ENCODE measurements around the gene RSPH10B2. TPM values are rescaled to one million over a fixed set of nuclear protein-coding genes. Genes with fewer than 3 reads are reported as not detected.
A peak's percentile ranks its signal among the peaks of the same experiment; 100 is the strongest.
"Not testable (repeated sequence)": the region's sequence is repeated elsewhere in the genome, so short reads cannot be mapped to it uniquely, and the experiment has no call there.

Gene RSPH10B2
- polyA plus RNA-seq (2012; rRNA removed): 0.02 and 0.10 TPM in 2 replicates
- 0.01 and 0.04 TPM in 2 replicates for polyA plus RNA-seq (2012; cell fraction: cytosol; rRNA removed)
- polyA plus RNA-seq (2012; cell fraction: nucleus; rRNA removed): 0.06 and 0.18 TPM in 2 replicates

DNA sequence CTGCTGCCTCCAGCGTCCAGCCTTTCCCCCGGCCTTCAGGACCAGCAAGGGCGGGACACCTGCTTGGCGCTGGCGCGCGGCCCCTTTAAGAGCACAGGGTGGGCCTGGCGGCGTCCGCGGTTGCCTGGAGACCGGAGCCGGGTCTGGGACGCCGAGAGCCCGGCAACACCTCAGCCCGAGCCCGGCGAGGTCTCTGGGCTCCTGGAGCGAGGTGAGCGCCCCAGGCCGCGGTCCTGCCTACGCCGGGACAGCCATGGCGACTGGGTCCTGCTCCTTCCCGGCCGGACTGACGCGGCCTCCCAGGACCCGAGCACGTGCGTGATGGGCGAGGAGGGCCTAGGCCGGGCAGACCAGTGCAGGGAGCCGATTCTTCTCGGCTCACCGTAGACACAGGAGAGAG lies at the start of gene RSPH10B2:
Gene RSPH10B2, plus strand, starts transcription at position 140 of the 400 bp plus-strand sequence. CDS start 3,575 bp downstream, outside the sequence.
- H3K4me3 ChIP-seq (ENCODE audit: low read depth in 2 of 2, low read length in 1 of 2); H3F3A ChIP-seq (replicated peaks; ENCODE audit: insufficient read depth); H4K20me1 ChIP-seq (ENCODE audit: insufficient read depth); H3K4me2 ChIP-seq; DNase-seq; H3K9ac ChIP-seq; H3K9me2 ChIP-seq; CTCF ChIA-PET; H3K27me3 ChIP-seq (ENCODE audit: insufficient read depth); H3K79me2 ChIP-seq (ENCODE audit: insufficient read depth); H3K4me1 ChIP-seq (ENCODE audit: control insufficient read depth in 1 of 2, insufficient read depth in 2 of 2, low read depth in 1 of 2, low read length in 1 of 2); H3K36me3 ChIP-seq (replicated peaks in 1 of 2; ENCODE audit: control insufficient read depth in 1 of 2, insufficient read depth in 2 of 2, low read length in 1 of 2); H2AFZ ChIP-seq (ENCODE audit: low read depth); POLR2A ChIA-PET; H3K9me3 ChIP-seq; H3K27ac ChIP-seq (ENCODE audit: low read depth in 2 of 2, low read length in 1 of 2): not testable (repeated sequence)
- WGBS (ENCODE audit: low lambda C conversion rate): 80% methylated on average over 1 of the region's 38 CpGs

DNA sequence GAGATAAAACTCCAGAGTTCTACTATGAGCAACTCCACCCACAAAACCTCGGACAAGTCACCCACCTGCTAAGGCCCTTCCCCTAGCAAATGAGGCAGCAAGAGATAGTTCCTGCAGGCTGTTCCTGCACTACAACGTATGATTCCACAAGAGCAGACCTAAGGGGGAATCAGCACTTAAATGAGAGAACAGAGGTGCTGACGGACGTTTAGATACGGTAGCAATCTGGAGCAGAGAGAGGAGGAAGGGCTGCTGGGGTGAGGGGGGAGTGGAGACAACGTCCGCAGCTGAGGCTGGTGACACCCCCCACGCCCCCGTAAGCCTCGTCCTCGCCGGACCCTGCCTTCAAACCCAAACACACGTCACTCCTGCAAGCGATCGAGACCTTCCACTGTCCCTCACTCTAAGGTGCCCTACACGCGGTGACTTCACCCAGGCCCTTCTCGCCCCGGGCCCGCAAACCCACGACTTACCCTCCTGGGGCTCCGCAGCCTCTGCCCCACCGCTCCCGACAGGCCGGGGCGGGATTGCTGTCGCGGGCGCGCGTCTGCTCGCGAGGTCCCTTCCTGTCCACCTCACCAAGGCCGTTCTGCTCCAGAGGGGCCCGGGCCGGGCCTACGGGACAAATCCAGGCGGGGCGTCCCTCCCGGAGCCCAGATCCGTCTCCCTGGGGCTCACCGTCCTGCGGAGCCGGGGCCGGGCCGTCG lies 47.8 kb upstream of the RSPH10B2 start:
- no peaks in the 10 kb centered on the region for H3K27me3 ChIP-seq (ENCODE audit: insufficient read depth)
- CTCF ChIA-PET: no interaction called here
- WGBS (ENCODE audit: low lambda C conversion rate): 3% methylated on average over 18 of the region's 47 CpGs
- no peak for DNase-seq
- H3K79me2 ChIP-seq (ENCODE audit: insufficient read depth): peaks cover 51% of the 10 kb centered on the region
- POLR2A ChIA-PET: no interaction called here
- H3K9me3 ChIP-seq: peaks cover 13% of the 10 kb centered on the region; the same call in 1 of the 2 replicates
- H3K9me2 ChIP-seq: no peaks in the 10 kb centered on the region
- H3K27ac ChIP-seq (ENCODE audit: low read depth in 2 of 2, low read length in 1 of 2): peak overlapping the region; percentile 60 to 67; a peak in 3 of 4 replicates
- TF ChIP-seq JUND (IDR thresholded peaks at IDR 0.05) (no peak), TAF1 (IDR thresholded peaks at IDR 0.05; ENCODE audit: borderline replicate concordance, low read depth, low read length) (no peak), YY1 (IDR thresholded peaks at IDR 0.05; ENCODE audit: low read depth) (no peak), FOXM1 (IDR thresholded peaks at IDR 0.05; ENCODE audit: low read depth) (no peak), POLR2AphosphoS5 (IDR thresholded peaks at IDR 0.05; ENCODE audit: low read depth, low read length) (no peak), SMC3 (IDR thresholded peaks at IDR 0.05; ENCODE audit: low read depth, low read length) (no peak), NRF1 (IDR thresholded peaks at IDR 0.05; ENCODE audit: low read depth, low read length) (no peak), MXI1 (IDR thresholded peaks at IDR 0.05; ENCODE audit: low read depth, low read length) (no peak), RAD21 (IDR thresholded peaks at IDR 0.05; ENCODE audit: low read length) (no peak), TCF12 (IDR thresholded peaks at IDR 0.05) (no peak)
- TF ChIP-seq, protein P1, sequence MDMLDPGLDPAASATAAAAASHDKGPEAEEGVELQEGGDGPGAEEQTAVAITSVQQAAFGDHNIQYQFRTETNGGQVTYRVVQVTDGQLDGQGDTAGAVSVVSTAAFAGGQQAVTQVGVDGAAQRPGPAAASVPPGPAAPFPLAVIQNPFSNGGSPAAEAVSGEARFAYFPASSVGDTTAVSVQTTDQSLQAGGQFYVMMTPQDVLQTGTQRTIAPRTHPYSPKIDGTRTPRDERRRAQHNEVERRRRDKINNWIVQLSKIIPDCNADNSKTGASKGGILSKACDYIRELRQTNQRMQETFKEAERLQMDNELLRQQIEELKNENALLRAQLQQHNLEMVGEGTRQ (IDR thresholded peaks at IDR 0.05; ENCODE audit: borderline replicate concordance, low read depth, low read length): no peak
- TF ChIP-seq, protein P2, sequence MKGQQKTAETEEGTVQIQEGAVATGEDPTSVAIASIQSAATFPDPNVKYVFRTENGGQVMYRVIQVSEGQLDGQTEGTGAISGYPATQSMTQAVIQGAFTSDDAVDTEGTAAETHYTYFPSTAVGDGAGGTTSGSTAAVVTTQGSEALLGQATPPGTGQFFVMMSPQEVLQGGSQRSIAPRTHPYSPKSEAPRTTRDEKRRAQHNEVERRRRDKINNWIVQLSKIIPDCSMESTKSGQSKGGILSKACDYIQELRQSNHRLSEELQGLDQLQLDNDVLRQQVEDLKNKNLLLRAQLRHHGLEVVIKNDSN (IDR thresholded peaks at IDR 0.05; ENCODE audit: borderline replicate concordance, low read depth): no peak
- TF ChIP-seq, protein P3, sequence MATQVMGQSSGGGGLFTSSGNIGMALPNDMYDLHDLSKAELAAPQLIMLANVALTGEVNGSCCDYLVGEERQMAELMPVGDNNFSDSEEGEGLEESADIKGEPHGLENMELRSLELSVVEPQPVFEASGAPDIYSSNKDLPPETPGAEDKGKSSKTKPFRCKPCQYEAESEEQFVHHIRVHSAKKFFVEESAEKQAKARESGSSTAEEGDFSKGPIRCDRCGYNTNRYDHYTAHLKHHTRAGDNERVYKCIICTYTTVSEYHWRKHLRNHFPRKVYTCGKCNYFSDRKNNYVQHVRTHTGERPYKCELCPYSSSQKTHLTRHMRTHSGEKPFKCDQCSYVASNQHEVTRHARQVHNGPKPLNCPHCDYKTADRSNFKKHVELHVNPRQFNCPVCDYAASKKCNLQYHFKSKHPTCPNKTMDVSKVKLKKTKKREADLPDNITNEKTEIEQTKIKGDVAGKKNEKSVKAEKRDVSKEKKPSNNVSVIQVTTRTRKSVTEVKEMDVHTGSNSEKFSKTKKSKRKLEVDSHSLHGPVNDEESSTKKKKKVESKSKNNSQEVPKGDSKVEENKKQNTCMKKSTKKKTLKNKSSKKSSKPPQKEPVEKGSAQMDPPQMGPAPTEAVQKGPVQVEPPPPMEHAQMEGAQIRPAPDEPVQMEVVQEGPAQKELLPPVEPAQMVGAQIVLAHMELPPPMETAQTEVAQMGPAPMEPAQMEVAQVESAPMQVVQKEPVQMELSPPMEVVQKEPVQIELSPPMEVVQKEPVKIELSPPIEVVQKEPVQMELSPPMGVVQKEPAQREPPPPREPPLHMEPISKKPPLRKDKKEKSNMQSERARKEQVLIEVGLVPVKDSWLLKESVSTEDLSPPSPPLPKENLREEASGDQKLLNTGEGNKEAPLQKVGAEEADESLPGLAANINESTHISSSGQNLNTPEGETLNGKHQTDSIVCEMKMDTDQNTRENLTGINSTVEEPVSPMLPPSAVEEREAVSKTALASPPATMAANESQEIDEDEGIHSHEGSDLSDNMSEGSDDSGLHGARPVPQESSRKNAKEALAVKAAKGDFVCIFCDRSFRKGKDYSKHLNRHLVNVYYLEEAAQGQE (IDR thresholded peaks at IDR 0.05; ENCODE audit: low read depth, low read length): no peak
- TF ChIP-seq, protein P4, sequence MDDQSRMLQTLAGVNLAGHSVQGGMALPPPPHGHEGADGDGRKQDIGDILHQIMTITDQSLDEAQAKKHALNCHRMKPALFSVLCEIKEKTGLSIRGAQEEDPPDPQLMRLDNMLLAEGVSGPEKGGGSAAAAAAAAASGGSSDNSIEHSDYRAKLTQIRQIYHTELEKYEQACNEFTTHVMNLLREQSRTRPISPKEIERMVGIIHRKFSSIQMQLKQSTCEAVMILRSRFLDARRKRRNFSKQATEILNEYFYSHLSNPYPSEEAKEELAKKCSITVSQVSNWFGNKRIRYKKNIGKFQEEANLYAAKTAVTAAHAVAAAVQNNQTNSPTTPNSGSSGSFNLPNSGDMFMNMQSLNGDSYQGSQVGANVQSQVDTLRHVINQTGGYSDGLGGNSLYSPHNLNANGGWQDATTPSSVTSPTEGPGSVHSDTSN (IDR thresholded peaks at IDR 0.05): no peak
- TF ChIP-seq, protein P5, sequence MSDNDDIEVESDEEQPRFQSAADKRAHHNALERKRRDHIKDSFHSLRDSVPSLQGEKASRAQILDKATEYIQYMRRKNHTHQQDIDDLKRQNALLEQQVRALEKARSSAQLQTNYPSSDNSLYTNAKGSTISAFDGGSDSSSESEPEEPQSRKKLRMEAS (IDR thresholded peaks at IDR 0.05; ENCODE audit: low read depth): no peak
- peak overlapping the region; percentile 58 to 88 for H3K4me3 ChIP-seq (ENCODE audit: low read depth in 2 of 2, low read length in 1 of 2)
- H4K20me1 ChIP-seq (ENCODE audit: insufficient read depth): no peaks in the 10 kb centered on the region
- peak overlapping the region; percentile 87 for H3K4me2 ChIP-seq
- H2AFZ ChIP-seq (ENCODE audit: low read depth): peak overlapping the region; percentile 90; the same call in 1 of the 2 replicates
- peaks cover 8% of the 10 kb centered on the region for H3F3A ChIP-seq (replicated peaks; ENCODE audit: insufficient read depth)
- peaks cover 25 to 41% of the 10 kb centered on the region in 2 experiments for H3K36me3 ChIP-seq (replicated peaks in 1 of 2; ENCODE audit: control insufficient read depth in 1 of 2, insufficient read depth in 2 of 2, low read length in 1 of 2)
- H3K9ac ChIP-seq: peak overlapping the region; percentile 92
- peaks cover 0 to 4% of the 10 kb centered on the region in 2 experiments; a peak in 1 of 4 replicates for H3K4me1 ChIP-seq (ENCODE audit: control insufficient read depth in 1 of 2, insufficient read depth in 2 of 2, low read depth in 1 of 2, low read length in 1 of 2)

Measured in SK-N-SH (cell line).